Middle frontal gyrus (tissue), 1 donor: ENCODE data around the gene UGT1A6.
"Not testable (repeated sequence)": the region's sequence is repeated elsewhere in the genome, so short reads cannot be mapped to it uniquely, and the experiment has no call there.

Experiments
- DNase-seq: peaks from one replicate; pipeline ENCODE4 v3.0.0-alpha.2; 2015; ENCODE audit warnings: low spot score; ENCODE audit errors: extremely low spot score

UGT1A6 gene

DNA sequence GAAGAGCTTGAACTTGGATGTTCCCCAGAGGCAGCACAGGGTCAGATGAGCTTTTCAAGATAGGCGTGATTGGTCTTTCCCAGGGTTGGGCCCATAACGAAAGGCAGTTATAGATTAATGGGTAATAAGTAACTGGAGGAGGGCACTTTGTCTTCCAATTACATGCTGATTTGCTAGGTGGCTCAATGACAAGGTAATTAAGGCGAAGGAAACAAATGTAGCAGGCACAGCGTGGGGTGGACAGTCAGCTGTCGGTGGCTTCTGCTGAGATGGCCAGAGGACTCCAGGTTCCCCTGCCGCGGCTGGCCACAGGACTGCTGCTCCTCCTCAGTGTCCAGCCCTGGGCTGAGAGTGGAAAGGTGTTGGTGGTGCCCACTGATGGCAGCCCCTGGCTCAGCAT, 25.9 kb downstream of the UGT1A6 start, which contains the start of gene UGT1A4:
Gene UGT1A4, plus strand, starts transcription at position 185 of the 400 bp plus-strand sequence. Its CDS starts 85 bp downstream, at position 270.
- no peak for DNase-seq

DNA sequence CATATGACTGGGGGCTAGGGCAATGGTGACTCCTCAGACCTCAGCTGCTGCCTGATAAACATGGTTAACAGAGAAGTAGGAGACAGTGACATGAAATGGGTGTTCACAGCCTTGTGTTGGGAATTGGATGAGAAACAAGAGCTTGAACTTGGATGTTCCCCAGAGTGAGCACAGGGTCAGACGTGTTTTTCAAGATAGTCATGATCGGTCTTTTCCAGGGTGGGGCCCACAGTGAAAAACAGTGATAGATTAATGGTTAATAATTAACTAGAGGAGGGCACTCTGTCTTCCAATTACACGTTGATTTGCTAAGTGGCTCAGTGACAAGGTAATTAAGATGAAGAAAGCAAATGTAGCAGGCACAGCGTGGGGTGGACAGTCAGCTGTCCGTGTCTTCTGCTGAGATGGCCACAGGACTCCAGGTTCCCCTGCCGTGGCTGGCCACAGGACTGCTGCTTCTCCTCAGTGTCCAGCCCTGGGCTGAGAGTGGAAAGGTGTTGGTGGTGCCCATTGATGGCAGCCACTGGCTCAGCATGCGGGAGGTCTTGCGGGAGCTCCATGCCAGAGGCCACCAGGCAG, 36.1 kb downstream of the UGT1A6 start, which contains the start of gene UGT1A3:
Gene UGT1A3, plus strand, starts transcription at position 320 of the 579 bp plus-strand sequence. Its CDS starts 85 bp downstream, at position 405.
- DNase-seq = no peak

DNA sequence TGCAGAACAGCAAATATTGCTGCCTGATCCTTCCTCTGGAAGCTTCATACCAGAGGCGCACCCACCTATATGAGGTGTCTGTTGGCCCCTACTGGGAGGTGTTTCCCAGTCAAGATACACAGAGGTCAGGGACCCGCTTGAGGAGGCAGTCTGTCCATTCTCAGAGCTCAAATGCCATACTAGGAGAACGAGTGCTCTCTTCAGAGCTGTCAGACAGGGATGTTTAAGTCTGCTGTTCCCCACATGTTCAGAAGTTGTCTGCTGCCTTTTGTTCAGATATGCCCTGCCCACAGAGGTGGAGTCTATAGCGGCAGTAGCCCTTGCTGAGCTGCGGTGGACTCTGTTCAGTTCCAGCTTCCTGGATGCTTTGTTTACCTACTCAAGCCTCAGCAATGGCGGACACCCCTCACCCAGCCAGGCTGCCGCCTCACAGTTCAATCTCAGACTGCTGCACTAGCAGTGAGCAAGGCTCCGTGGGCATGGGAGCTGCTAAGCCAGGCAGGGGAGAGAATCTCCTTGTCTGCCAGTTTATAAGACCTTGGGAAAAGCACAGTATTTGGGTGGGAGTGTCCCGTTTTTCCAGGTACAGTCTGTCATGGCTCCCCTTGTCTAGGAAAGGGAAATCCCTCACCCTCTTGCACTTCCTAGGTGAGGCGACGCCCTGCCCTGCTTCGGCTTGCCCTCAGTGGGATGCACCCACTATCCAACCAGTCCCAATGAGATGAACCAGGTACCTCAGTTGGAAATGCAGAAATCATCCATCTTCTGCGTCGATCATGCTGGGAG, 44.4 kb downstream of the UGT1A6 start:
- not testable (repeated sequence) for DNase-seq

DNA sequence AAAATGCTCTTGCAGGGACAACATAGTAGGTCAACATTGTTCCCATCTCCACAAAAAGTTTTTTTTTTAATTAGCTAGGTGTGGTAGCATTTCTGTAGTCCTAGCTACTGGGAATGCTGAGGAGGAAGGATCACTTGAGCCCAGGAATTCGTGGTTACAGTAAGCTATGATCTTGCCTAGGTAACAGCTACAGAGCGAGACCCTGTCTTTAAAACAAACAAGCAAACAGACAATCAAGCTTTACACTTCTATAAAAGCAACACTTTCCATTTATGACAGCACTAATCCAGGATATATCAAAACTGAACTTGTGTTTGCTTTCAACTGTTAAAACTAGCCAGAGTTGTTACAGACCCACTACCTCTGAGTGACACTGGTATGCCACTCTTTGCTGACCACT, 48.2 kb downstream of the UGT1A6 start:
- no peak for DNase-seq

DNA sequence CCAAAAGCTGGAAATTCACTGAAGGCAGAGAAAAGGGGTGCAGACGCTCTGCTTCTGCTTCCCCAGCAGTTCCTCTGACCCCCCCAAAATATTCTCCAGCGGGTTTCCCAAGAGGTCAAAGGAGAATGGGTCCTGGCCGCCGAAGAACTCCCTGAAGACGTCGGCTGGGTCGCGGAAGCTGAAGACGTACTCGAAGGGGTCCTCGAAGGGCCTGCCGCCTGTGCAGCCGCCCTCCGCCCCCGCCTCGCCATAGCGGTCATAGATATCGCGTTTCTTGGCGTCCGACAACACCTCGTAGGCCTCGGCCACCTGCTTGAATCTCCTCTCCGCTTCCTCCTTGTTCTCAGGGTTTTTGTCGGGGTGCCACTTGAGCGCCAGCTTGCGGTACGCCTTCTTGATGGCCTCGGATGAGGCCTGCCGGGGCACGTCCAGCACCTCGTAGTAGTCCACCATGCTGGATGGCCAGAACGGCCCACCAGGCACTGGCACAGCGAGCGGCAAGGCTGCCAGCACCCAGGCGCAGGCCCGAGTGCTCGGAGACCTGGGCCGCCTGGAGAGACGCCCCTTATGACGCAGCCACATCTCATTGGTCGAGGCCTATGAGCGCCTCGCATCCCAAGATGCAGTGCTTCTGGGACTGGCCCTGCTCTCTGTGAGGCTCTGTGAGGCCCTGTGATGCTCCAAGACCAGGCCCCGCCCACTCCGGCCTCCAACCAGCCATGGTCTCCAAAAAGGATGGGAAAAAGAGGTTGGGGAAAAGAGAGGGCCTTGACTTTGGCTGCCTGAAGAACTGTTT, 51.0 kb downstream of the UGT1A6 start:
- no peak for DNase-seq

DNA sequence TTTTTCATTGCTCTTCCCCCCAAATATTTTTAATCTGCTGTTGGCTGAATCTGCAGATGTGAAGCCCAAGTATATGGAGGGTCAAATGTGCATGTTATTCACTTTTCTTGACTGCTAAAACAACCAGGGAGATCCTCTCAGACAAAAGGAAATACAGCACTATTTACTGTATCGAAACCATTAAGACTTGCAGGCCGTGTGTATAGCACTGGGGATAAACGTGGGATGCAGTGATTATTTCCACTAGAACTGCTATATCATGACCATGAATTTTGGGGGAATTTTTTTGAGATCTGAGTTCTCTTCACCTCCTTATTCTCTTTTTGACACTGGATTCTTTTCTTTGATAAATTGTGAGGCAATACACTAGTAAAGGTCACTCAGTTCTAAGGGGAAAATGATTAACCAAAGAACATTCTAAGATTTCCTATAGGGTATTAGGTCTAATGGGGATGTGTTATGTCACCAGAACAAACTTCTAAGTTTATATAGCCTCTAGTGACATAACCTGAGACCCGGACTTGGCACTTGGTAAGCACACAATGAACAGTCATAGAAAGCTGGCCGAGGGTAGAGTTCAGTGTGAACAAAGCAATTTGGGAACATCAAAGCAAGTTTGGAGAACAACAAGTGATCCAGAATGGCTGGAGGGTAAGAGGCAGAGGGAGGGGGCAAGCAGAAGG, 52.5 kb downstream of the UGT1A6 start:
- DNase-seq = no peak

DNA sequence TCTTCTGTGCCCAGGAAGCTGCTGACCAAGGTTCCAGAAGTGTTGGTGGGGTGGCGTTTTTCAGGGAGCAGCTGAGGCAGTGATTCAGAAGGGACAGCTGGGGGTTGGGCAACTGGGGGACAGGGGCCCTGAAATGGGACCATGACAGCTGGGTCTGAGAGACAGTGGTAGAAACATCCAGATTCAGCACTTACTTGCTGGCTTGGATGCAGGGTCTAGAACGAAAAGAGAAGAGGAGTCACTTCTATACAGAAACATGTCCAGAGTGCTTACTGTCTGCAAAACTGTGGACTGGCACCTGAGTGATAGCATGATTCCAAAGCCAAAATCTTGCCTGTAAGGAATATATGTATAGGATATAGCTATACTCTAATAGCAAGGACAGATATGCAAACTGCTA, 53.1 kb downstream of the UGT1A6 start:
- DNase-seq = not testable (repeated sequence)

DNA sequence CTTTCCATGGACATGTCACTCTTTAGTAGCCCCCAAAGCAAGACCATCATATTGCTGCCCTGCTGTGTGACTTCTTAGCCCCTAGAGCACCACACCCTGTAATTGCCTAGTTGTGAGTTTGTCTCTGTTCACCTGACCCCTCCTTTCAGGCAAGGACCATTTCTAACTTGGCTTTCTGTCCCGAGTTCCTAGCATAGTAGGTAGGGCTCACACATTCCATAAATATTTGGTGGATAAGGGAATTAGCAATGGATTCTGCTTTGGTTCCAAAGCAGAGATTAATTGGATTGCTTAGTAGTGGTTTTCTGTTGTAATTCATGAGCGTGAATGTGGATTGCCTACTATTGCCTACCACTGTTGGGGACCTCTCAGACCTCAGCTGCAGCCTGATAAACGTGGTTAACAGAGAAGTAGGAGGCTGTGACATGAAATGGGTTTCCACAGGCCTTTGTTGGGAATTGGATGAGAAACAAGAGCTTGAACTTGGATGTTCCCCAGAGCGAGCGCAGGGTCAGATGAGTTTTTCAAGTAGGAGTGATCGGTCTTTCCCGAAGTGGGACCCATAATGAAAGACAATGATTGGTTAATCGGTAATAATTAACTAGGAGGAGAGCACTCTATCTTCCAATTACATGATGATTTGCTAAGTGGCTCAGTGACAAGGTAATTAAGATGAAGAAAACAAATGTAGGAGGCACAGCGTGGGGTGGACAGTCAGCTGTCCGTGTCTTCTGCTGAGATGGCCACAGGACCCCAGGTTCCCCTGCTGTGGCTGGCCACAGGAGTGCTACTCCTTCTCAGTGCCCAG, 54.0 kb downstream of the UGT1A6 start:
- DNase-seq = no peak

DNA sequence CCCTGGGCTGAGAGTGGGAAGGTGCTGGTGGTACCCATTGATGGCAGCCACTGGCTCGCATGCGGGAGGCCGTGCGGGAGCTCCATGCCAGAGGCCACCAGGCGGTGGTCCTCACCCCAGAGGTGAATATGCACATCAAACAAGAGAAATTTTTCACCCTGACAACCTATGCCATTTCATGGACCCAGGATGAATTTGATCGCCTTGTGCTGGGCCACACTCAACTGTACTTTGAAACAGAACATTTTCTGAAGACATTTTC, 54.5 kb downstream of the UGT1A6 start:
- DNase-seq = no peak

DNA sequence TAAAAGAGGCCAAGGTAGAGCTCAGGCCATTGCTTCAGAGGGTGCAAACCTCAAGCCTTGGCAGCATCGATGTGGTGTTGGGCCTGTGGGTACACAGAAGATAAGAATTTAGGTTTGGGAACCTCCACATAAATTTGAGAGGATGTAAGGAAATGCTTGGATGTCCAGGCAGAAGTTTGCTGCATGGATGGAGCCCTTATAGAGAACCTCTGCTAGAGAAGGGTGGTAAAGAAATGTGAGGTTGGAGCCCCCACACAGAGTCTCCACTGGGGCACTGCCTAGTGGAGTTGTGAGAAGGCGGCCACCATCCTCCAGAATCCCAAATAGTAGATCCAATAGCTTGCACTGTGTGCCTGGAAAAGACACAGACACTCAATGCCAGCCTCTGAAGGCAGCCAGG, 58.0 kb downstream of the UGT1A6 start:
- DNase-seq = not testable (repeated sequence)

DNA sequence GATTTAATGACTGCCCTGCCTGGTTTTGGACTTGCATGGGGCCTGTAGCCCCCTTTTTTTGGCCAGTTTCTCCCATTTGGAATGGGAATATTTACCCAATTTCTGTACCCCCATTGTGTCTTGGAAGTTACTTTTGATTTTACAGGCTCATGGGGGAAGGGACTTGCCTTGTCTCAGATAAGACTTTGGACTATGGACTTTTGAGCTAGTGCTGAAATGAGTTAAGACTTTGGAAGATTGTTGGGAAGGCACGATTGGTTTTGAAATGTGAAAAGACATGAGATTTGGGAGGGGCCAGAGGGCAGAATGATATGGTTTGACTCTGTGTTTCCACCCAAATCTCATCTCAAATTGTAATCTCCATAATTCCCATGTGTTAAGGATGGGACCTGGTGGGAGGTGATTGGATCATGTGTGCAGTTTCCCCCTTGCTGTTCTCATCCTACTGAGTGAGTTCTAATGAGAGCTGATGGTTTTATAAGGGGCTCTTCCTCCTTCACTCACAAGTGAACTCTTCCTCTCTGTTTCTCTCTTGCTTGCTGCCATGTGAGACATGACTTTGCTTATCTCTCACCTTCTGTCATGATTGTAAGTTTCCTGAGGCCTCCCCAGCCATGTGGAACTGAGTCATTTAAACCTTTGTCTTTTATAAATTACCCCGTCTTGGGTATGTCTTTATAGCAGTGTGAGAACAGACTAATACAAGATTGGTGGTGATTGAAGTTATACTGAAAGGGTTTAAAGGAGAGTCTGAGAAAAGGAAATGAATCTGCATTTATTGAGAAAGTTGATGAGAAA, 58.7 kb downstream of the UGT1A6 start:
- not testable (repeated sequence) for DNase-seq

DNA sequence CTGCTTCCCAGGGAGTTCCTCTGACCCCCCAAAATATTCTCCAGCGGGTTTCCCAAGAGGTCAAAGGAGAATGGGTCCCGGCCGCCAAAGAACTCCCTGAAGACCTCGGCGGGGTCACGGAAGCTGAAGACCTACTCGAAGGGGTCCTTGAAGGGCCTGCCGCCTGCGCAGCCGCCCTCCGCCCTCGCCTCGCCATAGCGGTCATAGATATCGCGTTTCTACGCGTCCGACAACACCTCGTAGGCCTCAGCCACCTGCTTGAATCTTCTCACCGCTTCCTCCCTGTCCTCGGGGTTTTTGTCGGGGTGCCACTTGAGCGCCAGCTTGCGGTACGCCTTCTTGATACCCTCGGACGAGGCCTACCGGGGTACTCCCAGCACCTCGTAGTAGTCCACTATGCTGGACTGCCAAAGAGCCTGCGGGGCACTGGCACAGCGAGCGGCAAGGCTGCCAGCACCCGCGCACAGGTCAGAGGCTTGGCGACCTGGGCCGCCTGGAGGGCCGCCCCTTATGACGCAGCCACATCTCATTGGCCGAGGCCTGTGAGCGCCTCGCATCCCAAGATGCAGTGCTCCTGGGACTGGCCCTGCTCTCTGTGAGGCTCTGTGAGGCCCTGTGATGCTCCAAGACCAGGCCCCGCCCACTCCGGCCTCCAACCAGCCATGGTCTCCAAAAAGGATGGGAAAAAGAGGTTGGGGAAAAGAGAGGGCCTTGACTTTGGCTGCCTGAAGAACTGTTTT, 62.4 kb downstream of the UGT1A6 start:
- no peak for DNase-seq

DNA sequence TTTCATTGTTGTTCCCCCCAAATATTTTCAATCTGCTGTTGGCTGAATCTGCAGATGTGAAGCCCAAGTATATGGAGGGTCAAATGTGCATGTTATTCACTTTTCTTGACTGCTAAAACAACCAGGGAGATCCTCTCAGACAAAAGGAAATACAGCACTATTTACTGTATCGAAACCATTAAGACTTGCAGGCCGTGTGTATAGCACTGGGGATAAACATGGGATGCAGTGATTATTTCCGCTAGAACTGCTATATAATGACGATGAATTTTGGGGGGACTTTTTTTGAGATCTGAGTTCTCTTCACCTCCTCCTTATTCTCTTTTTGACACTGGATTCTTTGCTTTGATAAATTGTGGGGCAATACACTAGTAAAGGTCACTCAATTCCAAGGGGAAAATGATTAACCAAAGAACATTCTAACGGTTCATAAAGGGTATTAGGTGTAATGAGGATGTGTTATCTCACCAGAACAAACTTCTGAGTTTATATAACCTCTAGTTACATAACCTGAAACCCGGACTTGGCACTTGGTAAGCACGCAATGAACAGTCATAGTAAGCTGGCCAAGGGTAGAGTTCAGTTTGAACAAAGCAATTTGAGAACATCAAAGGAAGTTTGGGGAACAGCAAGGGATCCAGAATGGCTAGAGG, 63.9 kb downstream of the UGT1A6 start:
- no peak for DNase-seq

DNA sequence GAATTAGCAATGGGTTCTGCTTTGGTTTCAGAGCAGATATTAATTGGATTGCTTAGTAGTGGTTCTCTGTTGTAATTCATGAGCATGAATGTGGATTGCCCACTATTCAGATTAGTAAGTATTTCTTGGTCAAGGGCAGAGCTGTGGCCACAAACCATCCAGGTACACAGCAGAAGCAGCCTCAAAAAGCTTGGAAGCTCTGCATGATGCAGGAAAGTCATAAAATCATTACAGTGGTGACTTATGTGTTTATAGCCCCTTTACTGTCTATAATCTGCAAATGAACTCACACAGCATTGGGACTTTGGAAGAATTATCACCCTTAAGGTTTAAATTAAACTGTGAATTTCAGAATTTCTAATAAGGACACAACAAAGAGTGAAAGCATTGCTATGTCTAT, 65.5 kb downstream of the UGT1A6 start:
- no peak for DNase-seq

DNA sequence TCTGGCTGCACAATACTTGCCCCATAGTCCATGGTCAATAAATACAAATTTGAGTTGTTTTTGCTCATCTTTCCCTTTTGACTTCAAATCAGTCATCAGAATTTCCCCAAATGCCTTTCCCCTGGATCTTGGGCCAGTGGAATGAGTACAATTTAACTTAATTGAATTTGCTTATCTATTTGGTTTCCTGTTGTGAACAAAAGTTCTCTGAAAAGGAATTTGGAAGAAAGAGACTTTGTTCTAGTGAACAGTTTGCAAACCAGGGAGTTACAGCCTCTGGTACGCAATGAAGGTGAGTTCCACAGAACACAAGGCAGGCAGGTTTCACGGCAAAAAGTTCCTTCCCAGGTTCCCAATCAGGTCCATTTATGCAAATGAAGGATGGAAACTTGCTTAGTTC, 66.2 kb downstream of the UGT1A6 start:
- no peak for DNase-seq

DNA sequence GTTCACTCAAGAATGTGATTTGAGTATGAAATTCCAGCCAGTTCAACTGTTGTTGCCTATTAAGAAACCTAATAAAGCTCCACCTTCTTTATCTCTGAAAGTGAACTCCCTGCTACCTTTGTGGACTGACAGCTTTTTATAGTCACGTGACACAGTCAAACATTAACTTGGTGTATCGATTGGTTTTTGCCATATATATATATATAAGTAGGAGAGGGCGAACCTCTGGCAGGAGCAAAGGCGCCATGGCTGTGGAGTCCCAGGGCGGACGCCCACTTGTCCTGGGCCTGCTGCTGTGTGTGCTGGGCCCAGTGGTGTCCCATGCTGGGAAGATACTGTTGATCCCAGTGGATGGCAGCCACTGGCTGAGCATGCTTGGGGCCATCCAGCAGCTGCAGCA, 67.4 kb downstream of the UGT1A6 start, which contains the start of gene UGT1A1:
Gene UGT1A1, plus strand, starts transcription at position 228 of the 400 bp plus-strand sequence. Its CDS starts 18 bp downstream, at position 246.
- no peak for DNase-seq

DNA sequence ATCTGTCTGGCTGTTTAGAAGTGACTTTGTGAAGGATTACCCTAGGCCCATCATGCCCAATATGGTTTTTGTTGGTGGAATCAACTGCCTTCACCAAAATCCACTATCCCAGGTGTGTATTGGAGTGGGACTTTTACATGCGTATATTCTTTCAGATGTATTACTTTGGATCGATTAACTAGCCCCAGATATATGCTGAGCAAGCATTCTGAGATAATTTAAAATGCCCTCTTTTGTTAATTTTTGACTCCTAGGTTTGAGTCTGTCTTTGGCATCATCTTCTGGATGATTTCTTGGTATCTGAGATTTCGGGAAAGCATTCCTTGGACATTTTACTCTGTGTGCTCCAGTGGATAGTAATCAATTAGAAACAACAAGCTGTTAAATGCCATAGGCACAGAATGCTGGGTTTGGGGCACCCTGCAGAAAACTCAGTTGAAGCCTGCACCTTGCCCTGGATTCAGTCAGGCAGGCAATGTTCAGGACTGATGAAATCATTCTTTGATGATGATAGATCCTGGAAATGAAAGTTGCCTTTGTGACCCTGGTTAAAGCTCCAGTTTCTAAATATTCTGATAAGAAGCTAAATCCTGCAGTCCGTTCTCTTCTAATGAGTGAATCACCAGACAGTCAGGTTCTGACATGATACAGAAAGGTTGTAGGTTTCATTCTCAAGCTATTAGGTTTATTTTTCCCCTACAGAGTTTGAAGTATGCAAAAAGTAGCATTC, 68.5 kb downstream of the UGT1A6 start:
- no peak for DNase-seq

DNA sequence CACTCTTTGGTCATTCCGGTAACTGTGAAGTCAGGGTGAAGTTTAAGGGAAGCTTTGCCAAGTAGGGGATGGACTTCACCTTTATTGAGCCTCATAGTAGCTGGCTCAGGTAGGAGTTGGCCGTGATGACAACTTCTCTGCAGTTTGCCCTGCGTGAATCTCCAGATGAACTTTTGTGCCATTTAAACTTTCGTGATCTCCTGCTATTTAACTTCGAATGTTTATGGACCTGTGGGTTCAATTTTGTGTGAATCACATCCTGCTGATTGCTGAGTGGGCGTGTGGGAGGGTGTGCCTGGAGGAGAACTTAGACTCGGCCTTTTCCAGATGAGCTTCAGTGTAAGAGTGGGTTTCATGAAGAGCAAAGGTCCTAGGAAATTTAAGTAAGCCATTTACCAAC, 71.6 kb downstream of the UGT1A6 start:
- no peak for DNase-seq
